WTC11 (cell line): ENCODE results near the gene ZBTB7C.

ENCODE experiments used
- CBFB ChIP-seq: sonication (generic); formaldehyde crosslinking; IDR thresholded peaks from 2 replicates; pipeline ENCODE4 v1.8.1; 2022; ENCODE audit warnings: mild to moderate bottlenecking, low read depth, missing genetic modification reagents
- JUN ChIP-seq: sonication (generic); formaldehyde crosslinking; IDR thresholded peaks from 2 replicates; pipeline ENCODE4 v1.8.0; 2023; ENCODE audit warnings: mild to moderate bottlenecking, missing genetic modification reagents
- NFE2L1 ChIP-seq: sonication (generic); formaldehyde crosslinking; IDR thresholded peaks from 2 replicates; pipeline ENCODE4 v1.8.1; 2023; ENCODE audit warnings: missing genetic modification reagents
- NFYB ChIP-seq: sonication (generic); formaldehyde crosslinking; conservative IDR thresholded peaks from 2 replicates; pipeline ENCODE4 v1.8.0; 2022; ENCODE audit warnings: low read depth, missing genetic modification reagents
- PRRX2 ChIP-seq: fragments of 250-450 bp; sonication (Bioruptor Pico); IDR thresholded peaks from 2 replicates; pipeline ENCODE4 v1.8.0; 2021; ENCODE audit warnings: mild to moderate bottlenecking
- SP1 ChIP-seq: sonication (generic); formaldehyde crosslinking; conservative IDR thresholded peaks from 2 replicates; pipeline ENCODE4 v1.8.1; 2022; ENCODE audit warnings: missing genetic modification reagents
- TCF7 ChIP-seq: sonication (generic); formaldehyde crosslinking; IDR thresholded peaks from 2 replicates; pipeline ENCODE4 v1.8.0; 2022; ENCODE audit warnings: mild to moderate bottlenecking, low read depth, missing genetic modification reagents, moderate library complexity
- TEAD4 ChIP-seq: sonication (generic); formaldehyde crosslinking; IDR thresholded peaks from 2 replicates; pipeline ENCODE4 v1.8.0; 2022; ENCODE audit warnings: mild to moderate bottlenecking, missing genetic modification reagents
- TF ChIP-seq, protein P1 (sequence below): fragments of 200-600 bp; IDR thresholded peaks from 2 replicates; pipeline ENCODE4 v1.8.0; 2022; ENCODE audit warnings: antibody characterized with exemption
- TF ChIP-seq, protein P2 (sequence below): sonication (generic); formaldehyde crosslinking; IDR thresholded peaks from 2 replicates; pipeline ENCODE4 v1.8.0; 2022; ENCODE audit warnings: mild to moderate bottlenecking, missing genetic modification reagents
- TF ChIP-seq, protein P3 (sequence below): sonication (generic); formaldehyde crosslinking; IDR thresholded peaks from 2 replicates; pipeline ENCODE4 v1.8.1; 2022; ENCODE audit warnings: low read depth, mild to moderate bottlenecking, moderate library complexity, missing genetic modification reagents, borderline replicate concordance
- TF ChIP-seq, protein P4 (sequence below): sonication (generic); formaldehyde crosslinking; IDR thresholded peaks from 2 replicates; pipeline ENCODE4 v1.8.0; 2022; ENCODE audit warnings: mild to moderate bottlenecking, missing genetic modification reagents

DNA sequence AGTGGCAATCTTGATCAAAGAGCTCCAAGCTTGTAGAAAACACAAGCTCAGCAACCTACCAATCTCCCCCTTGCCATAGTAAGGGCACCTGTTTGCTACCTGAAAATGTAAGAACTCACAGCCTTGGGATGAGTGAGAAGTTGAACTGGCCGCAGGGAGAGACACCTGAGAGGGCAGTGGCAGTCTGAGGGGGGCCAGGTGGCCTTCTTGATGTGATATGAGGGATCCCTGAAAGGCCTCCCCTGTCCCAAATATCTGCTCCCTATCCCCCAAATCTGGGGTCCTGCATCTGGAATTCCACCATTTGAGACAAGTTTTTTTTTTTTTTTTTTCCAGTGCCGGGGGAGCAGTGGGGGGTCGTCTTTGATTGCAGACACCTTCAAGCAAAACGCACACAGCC lies 248.6 kb downstream of the ZBTB7C start:
- no peak for TF ChIP-seq CBFB (CRISPR knock-in tag)
- TF ChIP-seq, protein P1, sequence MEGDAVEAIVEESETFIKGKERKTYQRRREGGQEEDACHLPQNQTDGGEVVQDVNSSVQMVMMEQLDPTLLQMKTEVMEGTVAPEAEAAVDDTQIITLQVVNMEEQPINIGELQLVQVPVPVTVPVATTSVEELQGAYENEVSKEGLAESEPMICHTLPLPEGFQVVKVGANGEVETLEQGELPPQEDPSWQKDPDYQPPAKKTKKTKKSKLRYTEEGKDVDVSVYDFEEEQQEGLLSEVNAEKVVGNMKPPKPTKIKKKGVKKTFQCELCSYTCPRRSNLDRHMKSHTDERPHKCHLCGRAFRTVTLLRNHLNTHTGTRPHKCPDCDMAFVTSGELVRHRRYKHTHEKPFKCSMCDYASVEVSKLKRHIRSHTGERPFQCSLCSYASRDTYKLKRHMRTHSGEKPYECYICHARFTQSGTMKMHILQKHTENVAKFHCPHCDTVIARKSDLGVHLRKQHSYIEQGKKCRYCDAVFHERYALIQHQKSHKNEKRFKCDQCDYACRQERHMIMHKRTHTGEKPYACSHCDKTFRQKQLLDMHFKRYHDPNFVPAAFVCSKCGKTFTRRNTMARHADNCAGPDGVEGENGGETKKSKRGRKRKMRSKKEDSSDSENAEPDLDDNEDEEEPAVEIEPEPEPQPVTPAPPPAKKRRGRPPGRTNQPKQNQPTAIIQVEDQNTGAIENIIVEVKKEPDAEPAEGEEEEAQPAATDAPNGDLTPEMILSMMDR = no peak
- TF ChIP-seq NFE2L1 (CRISPR knock-in tag) = no peak
- TF ChIP-seq SP1 (CRISPR knock-in tag) = no peak
- TF ChIP-seq, protein P2, sequence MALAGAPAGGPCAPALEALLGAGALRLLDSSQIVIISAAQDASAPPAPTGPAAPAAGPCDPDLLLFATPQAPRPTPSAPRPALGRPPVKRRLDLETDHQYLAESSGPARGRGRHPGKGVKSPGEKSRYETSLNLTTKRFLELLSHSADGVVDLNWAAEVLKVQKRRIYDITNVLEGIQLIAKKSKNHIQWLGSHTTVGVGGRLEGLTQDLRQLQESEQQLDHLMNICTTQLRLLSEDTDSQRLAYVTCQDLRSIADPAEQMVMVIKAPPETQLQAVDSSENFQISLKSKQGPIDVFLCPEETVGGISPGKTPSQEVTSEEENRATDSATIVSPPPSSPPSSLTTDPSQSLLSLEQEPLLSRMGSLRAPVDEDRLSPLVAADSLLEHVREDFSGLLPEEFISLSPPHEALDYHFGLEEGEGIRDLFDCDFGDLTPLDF = no peak
- TF ChIP-seq TCF7 = no peak
- TF ChIP-seq, protein P3, sequence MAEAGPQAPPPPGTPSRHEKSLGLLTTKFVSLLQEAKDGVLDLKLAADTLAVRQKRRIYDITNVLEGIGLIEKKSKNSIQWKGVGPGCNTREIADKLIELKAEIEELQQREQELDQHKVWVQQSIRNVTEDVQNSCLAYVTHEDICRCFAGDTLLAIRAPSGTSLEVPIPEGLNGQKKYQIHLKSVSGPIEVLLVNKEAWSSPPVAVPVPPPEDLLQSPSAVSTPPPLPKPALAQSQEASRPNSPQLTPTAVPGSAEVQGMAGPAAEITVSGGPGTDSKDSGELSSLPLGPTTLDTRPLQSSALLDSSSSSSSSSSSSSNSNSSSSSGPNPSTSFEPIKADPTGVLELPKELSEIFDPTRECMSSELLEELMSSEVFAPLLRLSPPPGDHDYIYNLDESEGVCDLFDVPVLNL (CRISPR knock-in tag) = no peak
- TF ChIP-seq TEAD4 = no peak
- TF ChIP-seq PRRX2 (CRISPR knock-in tag) = no peak
- TF ChIP-seq NFYB (CRISPR knock-in tag) = no peak
- TF ChIP-seq, protein P4, sequence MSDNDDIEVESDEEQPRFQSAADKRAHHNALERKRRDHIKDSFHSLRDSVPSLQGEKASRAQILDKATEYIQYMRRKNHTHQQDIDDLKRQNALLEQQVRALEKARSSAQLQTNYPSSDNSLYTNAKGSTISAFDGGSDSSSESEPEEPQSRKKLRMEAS = no peak
- TF ChIP-seq JUN = no peak
